GM12878 (cell line): Measurements from ENCODE around the gene DHX32. TPM values are rescaled to one million over a fixed set of nuclear protein-coding genes. Genes with fewer than 3 reads are reported as not detected.

ENCODE experiments used
- ATAC-seq: fragments of 200-7000 bp; cut with Tn5 transposase; 3 replicates; pipeline ENCODE4 v1.9.1; 2020; ENCODE audit warnings: mild to moderate bottlenecking, moderate library complexity
- BruUV-seq: library from RNA; stranded (reverse); fragments of 400-500 nt; replicated peaks from 2 replicates; lab custom pipeline; 2021; lab: Mats Ljungman, UMichigan
- CTCF ChIA-PET: fragments of 300-600 bp; sonication (Branson Sonifier 250); formaldehyde crosslinking; extraction: SDS; loops from one replicate; lab custom pipeline; 2021; ENCODE audit warnings: inconsistent platforms; lab: Yijun Ruan, JAX
- POLR2A ChIA-PET: fragments of 350-600 bp; formaldehyde crosslinking; extraction: SDS; loops from one replicate; lab custom pipeline; 2021; ENCODE audit warnings: inconsistent platforms; lab: Charles Lee
- RAD21 ChIA-PET: fragments of 300-600 bp; sonication (Branson Sonifier 250); formaldehyde crosslinking; loops from one replicate; lab custom pipeline; 2023; ENCODE audit warnings: antibody characterized with exemption; ENCODE audit not compliant: unreplicated experiment; lab: Charles Lee
- SMC1A ChIA-PET: fragments of 300-600 bp; sonication (Branson Sonifier 250); formaldehyde crosslinking; loops from one replicate; lab custom pipeline; 2023; ENCODE audit not compliant: unreplicated experiment, uncharacterized antibody; lab: Charles Lee
- DNase-seq: peaks from one replicate; pipeline ENCODE4 v3.0.0-alpha.2; 2011; ENCODE audit warnings: low read depth, low spot score
- FAIRE-seq: peaks from 3 replicates; lab custom pipeline; 2011; peaks lifted over from hg19 to GRCh38; lab: Jason Lieb, UNC
- H2AFZ ChIP-seq: 2 replicates; pipeline ENCODE4 v1.6.0; 2011; ENCODE audit warnings: low read depth, low read length, control low read depth; ENCODE audit not compliant: control insufficient read depth
- H3K27ac ChIP-seq: 2 replicates; pipeline ENCODE4 v1.5.1; 2011; ENCODE audit warnings: control low read depth; ENCODE audit not compliant: control insufficient read depth, insufficient read depth
- H3K27me3 ChIP-seq, 2 experiments: replicated peaks in 1 of 2; 2 replicates each; pipeline versions ENCODE4 v1.6.0 to v1.6.1; 2011; ENCODE audit warnings: low read length in 1 of 2; ENCODE audit not compliant: control insufficient read depth in 2 of 2, insufficient read depth in 2 of 2
- H3K36me3 ChIP-seq, 2 experiments: 2 replicates each; pipeline ENCODE4 v1.5.1; 2011; ENCODE audit warnings: low read length in 1 of 2; ENCODE audit not compliant: control insufficient read depth in 2 of 2, insufficient read depth in 2 of 2
- H3K4me1 ChIP-seq: 2 replicates; pipeline ENCODE4 v1.6.1; 2011; ENCODE audit warnings: mild to moderate bottlenecking, low read length, moderate library complexity, mixed read lengths; ENCODE audit not compliant: control insufficient read depth, insufficient read depth
- H3K4me2 ChIP-seq: 2 replicates; pipeline ENCODE4 v1.6.0; 2011; ENCODE audit warnings: control low read depth; ENCODE audit not compliant: control insufficient read depth, insufficient read depth
- H3K4me3 ChIP-seq: fragments of 200-600 bp; sonication (generic); 2 replicates; pipeline ENCODE4 v1.5.1; 2016
- H3K79me2 ChIP-seq: 2 replicates; pipeline ENCODE4 v1.6.0; 2011; ENCODE audit warnings: low read length; ENCODE audit not compliant: control insufficient read depth, insufficient read depth
- H3K9ac ChIP-seq: 2 replicates; pipeline ENCODE4 v1.8.0; 2011; ENCODE audit warnings: low read length, control low read depth, mixed read lengths; ENCODE audit not compliant: control insufficient read depth, insufficient read depth
- H3K9me3 ChIP-seq: replicated peaks from 3 replicates; pipeline ENCODE4 v1.5.1; 2011; ENCODE audit warnings: mild to moderate bottlenecking, low read length; ENCODE audit not compliant: control insufficient read depth, insufficient read depth
- H4K20me1 ChIP-seq: 2 replicates; pipeline ENCODE4 v1.6.0; 2011; ENCODE audit not compliant: control insufficient read depth, insufficient read depth
- CTCF ChIP-seq, 3 experiments: IDR thresholded peaks in 2 of 3; conservative IDR thresholded peaks in 1 of 3; 2 replicates each; pipeline ENCODE4 v1.5.1; 2011; ENCODE audit warnings: low read depth in 3 of 3, low read length in 3 of 3, mild to moderate bottlenecking in 3 of 3, control low read depth in 2 of 3, moderate library complexity in 2 of 3, inconsistent platforms in 1 of 3, mixed read lengths in 1 of 3; ENCODE audit not compliant: control insufficient read depth in 2 of 3, insufficient read depth in 1 of 3; ENCODE audit errors: extremely low read depth in 1 of 3
- EP300 ChIP-seq, 2 experiments: fragments of 150-350 bp in 1 of 2; IDR thresholded peaks; 2 replicates each; pipeline ENCODE4 v1.6.1; 2011 to 2012; ENCODE audit warnings: low read depth in 2 of 2, low read length in 2 of 2, borderline replicate concordance in 1 of 2, improper control_type of control experiment in 1 of 2, inconsistent platforms in 1 of 2; ENCODE audit not compliant: control insufficient read depth in 1 of 2
- ESRRA ChIP-seq: IDR thresholded peaks from 2 replicates; pipeline ENCODE4 v1.6.1; 2012; ENCODE audit warnings: mild to moderate bottlenecking, low read length, improper control_type of control experiment
- HCFC1 ChIP-seq: fragments of 150-350 bp; IDR thresholded peaks from 2 replicates; pipeline ENCODE4 v1.6.1; 2014; ENCODE audit warnings: low read length
- HDAC2 ChIP-seq: fragments of 200-600 bp; sonication (generic); IDR thresholded peaks from 2 replicates; pipeline ENCODE4 v1.6.1; 2017
- JUNB ChIP-seq: IDR thresholded peaks from 2 replicates; pipeline ENCODE4 v1.6.1; 2016; ENCODE audit warnings: antibody characterized with exemption, mild to moderate bottlenecking
- LARP7 ChIP-seq: fragments of 450-650 bp; IDR thresholded peaks from 2 replicates; pipeline ENCODE4 v1.6.1; 2017; ENCODE audit warnings: mild to moderate bottlenecking
- NKRF ChIP-seq: fragments of 450-650 bp; conservative IDR thresholded peaks from 2 replicates; pipeline ENCODE4 v1.6.1; 2017; ENCODE audit warnings: mild to moderate bottlenecking, moderate library complexity
- RAD51 ChIP-seq: fragments of 450-650 bp; IDR thresholded peaks from 2 replicates; pipeline ENCODE4 v1.6.1; 2016; ENCODE audit warnings: moderate library complexity, mild to moderate bottlenecking, inconsistent platforms
- RELA ChIP-seq: fragments of 450-650 bp; IDR thresholded peaks from 2 replicates; pipeline ENCODE4 v1.8.0; 2014; ENCODE audit warnings: borderline replicate concordance; ENCODE audit not compliant: partially characterized antibody
- SMAD1 ChIP-seq: fragments of 450-650 bp; IDR thresholded peaks from 2 replicates; pipeline ENCODE4 v1.6.1; 2018; ENCODE audit warnings: mild to moderate bottlenecking, low read depth; ENCODE audit not compliant: partially characterized antibody
- SREBF2 ChIP-seq: IDR thresholded peaks from 2 replicates; pipeline ENCODE4 v1.6.1; 2012; ENCODE audit warnings: mild to moderate bottlenecking, low read length
- TCF12 ChIP-seq: IDR thresholded peaks from 2 replicates; pipeline ENCODE4 v1.6.1; 2011; ENCODE audit warnings: low read depth, mild to moderate bottlenecking, low read length
- WGBS: methylation state at CpG from one replicate; pipeline ENCODE4 v1.1.6; 2016; ENCODE audit warnings: low lambda C conversion rate; ENCODE audit not compliant: insufficient replicate concordance, insufficient coverage; ENCODE audit errors: missing lambda C conversion rate; 5-methylcytosine and 5-hydroxymethylcytosine counted together
- in situ Hi-C: fragments of 300-500 bp; cut with MboI; formaldehyde crosslinking; loops from 9 replicates; pipeline ENCODE4 v1.14.3; 2018; ENCODE audit warnings: mixed read lengths
- intact Hi-C: fragments of 100-400 bp; cut with micrococcal nuclease; formaldehyde crosslinking; loops from one replicate; pipeline ENCODE4 v1.14.2; 2022; ENCODE audit not compliant: unreplicated experiment
- polyA plus RNA-seq, 11 experiments: library from polyadenylated mRNA; depleted of rRNA in 4 of 11; unstranded in 6 of 11; stranded (reverse) in 5 of 11; fragments of >200 nt; fragmentation: Nextera tagmentation in 4 of 11; fragmentation: Illumina TruSeq in 1 of 11; extraction: Ambion mirVana in 4 of 11; extraction: Trizol in 1 of 11; gene quantifications; 1 replicate in 1 of 11; 2 replicates in 10 of 11; pipeline versions ENCODE4 v1.2.1 to v1.2.3, GENCODE V29; 2011 to 2016; ENCODE audit warnings: inconsistent platforms in 2 of 11, missing spikeins in 2 of 11, low read depth in 1 of 11
- total RNA-seq, 4 experiments: library from RNA; depleted of rRNA in 3 of 4; stranded (reverse); fragments of >200 nt in 3 of 4; fragmentation: Illumina TruSeq in 1 of 4; extraction: Trizol in 1 of 4; gene quantifications; 2 replicates each; pipeline versions ENCODE4 v1.2.1 to v1.2.3, GENCODE V29; 2013 to 2021

The DHX32 gene
- total and polyA plus RNA-seq, 10 of the 15 experiments (the other 5 are each of a cell fraction or from before 2014, with no cell fraction given), result 5.4 to 21.0 (median 16.0) TPM

DNA sequence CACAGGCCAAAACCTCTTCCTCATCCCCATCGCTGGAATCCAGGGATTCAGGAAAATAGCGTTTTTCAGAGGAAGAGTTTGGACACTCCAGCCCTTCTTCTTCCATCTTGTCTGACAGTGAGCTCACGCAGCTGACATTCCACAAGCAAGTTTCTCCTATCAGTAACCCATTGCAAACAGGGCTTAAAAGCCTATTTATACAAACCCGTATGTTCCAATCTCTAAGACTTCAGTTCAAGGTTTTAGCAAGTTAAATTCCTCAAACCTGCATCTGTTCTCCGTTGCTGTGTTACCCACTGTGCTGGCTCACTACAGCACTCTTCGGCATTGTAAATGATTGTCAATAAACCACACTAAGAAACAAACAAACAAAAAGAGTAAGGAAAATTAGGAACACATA lies 373 bp downstream of the DHX32 start (continued):
- TF ChIP-seq EP300 (IDR thresholded peaks at IDR 0.05; ENCODE audit: borderline replicate concordance in 1 of 2, control insufficient read depth in 1 of 2, low read depth in 2 of 2, low read length in 2 of 2) (no peak), ESRRA (no peak)
- TF ChIP-seq, all 136 proteins: peak for 0

GRCh38 chr10:125878957-125879835 lies 1.9 kb downstream of the DHX32 start:
- no TSS peak for BruUV-seq
- 88% methylated on average over 10 of the region's 11 CpGs for WGBS
- POLR2A ChIA-PET, result no interaction called here
- no peak overlapping the region for H3K9ac ChIP-seq
- H4K20me1 ChIP-seq, result no peaks in the 10 kb centered on the region
- H3K9me3 ChIP-seq, result peaks cover 8% of the 10 kb centered on the region; the same call in 2 of the 3 replicates
- SMC1A ChIA-PET, result no interaction called here
- no peak overlapping the region for H3K4me3 ChIP-seq
- intact Hi-C loops (no loop called here), in situ Hi-C loops (no loop called here)
- CTCF ChIA-PET, result interaction anchor here (2.3 kb wide), 1 partner anchor 10 kb away, joined by 9 read pairs; no protein-coding TSS in a partner anchor
- no peak for DNase-seq
- no peak overlapping the region for H3K27ac ChIP-seq
- no peaks in the 10 kb centered on the region for H3K27me3 ChIP-seq
- no peak for TF ChIP-seq HDAC2
- no peak for TF ChIP-seq RELA
- TF ChIP-seq NKRF, result no peak
- TF ChIP-seq SMAD1, result no peak
- no peak for TF ChIP-seq JUNB
- TF ChIP-seq SREBF2, result no peak
- no peak for TF ChIP-seq HCFC1
- no peak for TF ChIP-seq LARP7
- no peak for TF ChIP-seq RAD51
- TF ChIP-seq TCF12, result no peak
- no peak for TF ChIP-seq CTCF (IDR thresholded peaks at IDR 0.05 in 2 of 3, conservative IDR thresholded peaks at IDR 0.05 in 1 of 3; ENCODE audit: control insufficient read depth in 2 of 3, extremely low read depth in 1 of 3, insufficient read depth in 1 of 3, low read depth in 3 of 3, low read length in 3 of 3)
- no peaks in the 10 kb centered on the region for H3K36me3 ChIP-seq
- no peak overlapping the region for H2AFZ ChIP-seq
- no peak for ATAC-seq
- H3K4me1 ChIP-seq, result no peaks in the 10 kb centered on the region
- no peak overlapping the region for H3K4me2 ChIP-seq
- RAD21 ChIA-PET, result no interaction called here
- H3K79me2 ChIP-seq, result no peaks in the 10 kb centered on the region
- no peak for FAIRE-seq
